ENCODE data around the gene VEGFC. TPM values are rescaled to one million over a fixed set of nuclear protein-coding genes. Genes with fewer than 3 reads are reported as not detected.

The VEGFC gene
- total RNA-seq, 1 donor from 2014 or later, result 0.67 TPM

DNA sequence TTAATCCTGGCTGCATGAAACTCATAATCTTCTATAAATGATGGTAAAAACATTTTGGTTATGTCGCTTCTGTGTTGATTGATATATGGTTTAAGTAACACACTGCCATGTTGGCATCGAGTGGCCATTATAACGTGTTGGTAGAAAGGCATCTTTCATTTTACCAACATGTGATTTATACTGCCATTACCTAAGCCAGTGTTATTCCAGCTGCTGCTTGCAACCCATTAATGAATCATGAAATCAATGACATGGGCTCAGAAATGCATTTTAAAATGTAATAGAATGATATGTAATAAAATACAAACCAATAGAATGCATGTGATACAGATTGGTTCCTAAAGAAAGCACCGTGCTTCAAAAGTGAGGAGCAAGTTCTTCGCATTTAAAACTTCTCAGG lies 102.0 kb downstream of the VEGFC start:
- Mint-ChIP-seq H3K4me1 (ENCODE audit: low read depth) (no peaks in the 10 kb centered on the region), H3K4me3 (ENCODE audit: low read depth) (no peak overlapping the region)

DNA sequence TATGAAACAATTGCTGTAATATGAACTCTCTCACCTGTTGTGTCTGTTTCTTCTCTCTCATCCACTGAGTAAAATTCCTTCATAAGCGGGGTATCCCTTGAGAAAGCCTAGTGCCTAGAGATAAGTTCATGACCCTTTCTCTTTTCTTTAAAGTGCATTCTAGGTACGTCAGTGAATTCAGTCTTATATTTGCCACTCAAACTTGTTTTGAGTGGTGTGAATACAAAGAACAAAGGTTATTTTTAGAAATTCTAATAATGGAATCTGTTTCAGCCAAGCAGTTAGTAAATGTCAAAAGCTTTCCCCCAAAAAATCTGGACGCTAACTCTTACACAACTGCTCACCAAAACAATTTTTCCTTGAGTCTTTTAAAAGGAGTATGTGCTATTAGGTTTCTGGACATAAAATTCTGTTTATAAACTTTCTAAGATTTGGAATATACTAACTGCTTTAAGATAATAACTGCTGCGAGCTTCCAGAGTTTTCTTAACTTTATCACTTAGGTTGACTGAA lies 112.0 kb downstream of the VEGFC start:
- Mint-ChIP-seq H3K4me1 (ENCODE audit: low read depth) (no peaks in the 10 kb centered on the region), H3K27ac (no peak overlapping the region), H3K27me3 (no peaks in the 10 kb centered on the region), H3K9me3 (ENCODE audit: low read depth) (peaks cover 6% of the 10 kb centered on the region), H3K4me3 (ENCODE audit: low read depth) (no peak overlapping the region), H3K36me3 (ENCODE audit: insufficient read depth) (peaks cover 1% of the 10 kb centered on the region)
- TF ChIP-seq, protein P1, sequence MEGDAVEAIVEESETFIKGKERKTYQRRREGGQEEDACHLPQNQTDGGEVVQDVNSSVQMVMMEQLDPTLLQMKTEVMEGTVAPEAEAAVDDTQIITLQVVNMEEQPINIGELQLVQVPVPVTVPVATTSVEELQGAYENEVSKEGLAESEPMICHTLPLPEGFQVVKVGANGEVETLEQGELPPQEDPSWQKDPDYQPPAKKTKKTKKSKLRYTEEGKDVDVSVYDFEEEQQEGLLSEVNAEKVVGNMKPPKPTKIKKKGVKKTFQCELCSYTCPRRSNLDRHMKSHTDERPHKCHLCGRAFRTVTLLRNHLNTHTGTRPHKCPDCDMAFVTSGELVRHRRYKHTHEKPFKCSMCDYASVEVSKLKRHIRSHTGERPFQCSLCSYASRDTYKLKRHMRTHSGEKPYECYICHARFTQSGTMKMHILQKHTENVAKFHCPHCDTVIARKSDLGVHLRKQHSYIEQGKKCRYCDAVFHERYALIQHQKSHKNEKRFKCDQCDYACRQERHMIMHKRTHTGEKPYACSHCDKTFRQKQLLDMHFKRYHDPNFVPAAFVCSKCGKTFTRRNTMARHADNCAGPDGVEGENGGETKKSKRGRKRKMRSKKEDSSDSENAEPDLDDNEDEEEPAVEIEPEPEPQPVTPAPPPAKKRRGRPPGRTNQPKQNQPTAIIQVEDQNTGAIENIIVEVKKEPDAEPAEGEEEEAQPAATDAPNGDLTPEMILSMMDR (IDR thresholded peaks at IDR 0.05; ENCODE audit: unreplicated experiment), result no peak
- no peak for DNase-seq (ENCODE audit: low spot score, unreplicated experiment)

More for the DNA sequence above, 102.0 kb downstream of the VEGFC start:
- no peaks in the 10 kb centered on the region for H3K27me3 Mint-ChIP-seq
- H3K9me3 Mint-ChIP-seq (ENCODE audit: low read depth), result no peaks in the 10 kb centered on the region
- H3K27ac Mint-ChIP-seq, result no peak overlapping the region
- no peak for DNase-seq (ENCODE audit: low spot score, unreplicated experiment)
- no peaks in the 10 kb centered on the region for H3K36me3 Mint-ChIP-seq (ENCODE audit: insufficient read depth)
- TF ChIP-seq, protein P1 (IDR thresholded peaks at IDR 0.05; ENCODE audit: unreplicated experiment), result no peak

DNA sequence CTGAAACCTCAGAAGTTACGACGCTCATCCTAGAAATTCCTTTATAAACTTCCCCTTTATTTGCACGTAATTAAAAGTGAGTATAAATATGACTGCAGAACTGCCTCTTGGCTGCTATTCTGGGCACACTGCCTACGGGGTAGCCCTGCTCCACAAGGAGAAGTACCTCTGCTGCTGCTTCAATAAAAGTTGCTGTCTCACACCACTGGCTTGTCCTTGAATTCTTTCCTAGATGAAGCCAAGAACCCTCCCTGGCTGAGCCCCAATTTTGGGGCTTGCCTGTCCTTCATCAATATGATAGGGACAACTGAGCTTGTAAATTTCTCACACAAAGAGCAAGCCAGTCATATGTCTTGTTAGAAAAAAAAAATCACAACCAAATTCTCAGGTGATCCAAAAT lies 115.8 kb downstream of the VEGFC start:
- no peaks in the 10 kb centered on the region for H3K27me3 Mint-ChIP-seq
- no peak overlapping the region for H3K4me3 Mint-ChIP-seq (ENCODE audit: low read depth)
- TF ChIP-seq, protein P1 (IDR thresholded peaks at IDR 0.05; ENCODE audit: unreplicated experiment), result no peak
- H3K27ac Mint-ChIP-seq, result no peak overlapping the region
- DNase-seq (ENCODE audit: low spot score, unreplicated experiment), result no peak
- no peaks in the 10 kb centered on the region for H3K4me1 Mint-ChIP-seq (ENCODE audit: low read depth)
- peaks cover 6% of the 10 kb centered on the region for H3K9me3 Mint-ChIP-seq (ENCODE audit: low read depth)
- H3K36me3 Mint-ChIP-seq (ENCODE audit: insufficient read depth), result peaks cover 1% of the 10 kb centered on the region

DNA sequence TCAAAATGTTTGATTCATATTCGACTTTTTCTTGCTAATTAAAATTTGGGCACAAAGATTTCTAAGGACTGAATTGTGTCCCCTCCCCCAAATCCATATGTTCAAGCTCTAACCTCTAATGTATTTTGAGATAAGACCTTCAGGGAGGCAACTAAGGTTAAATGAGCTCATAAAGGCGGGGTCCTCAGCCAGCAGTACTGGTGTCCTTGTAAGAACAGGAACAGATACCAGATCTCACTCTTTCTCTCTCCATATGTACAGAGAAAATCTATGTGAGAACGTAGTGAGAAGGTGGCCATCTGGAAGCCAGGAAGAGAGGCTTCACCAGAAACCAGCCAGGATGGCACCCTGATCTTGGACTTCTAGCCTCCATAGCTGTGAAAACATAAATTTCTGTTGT lies 116.9 kb downstream of the VEGFC start:
- TF ChIP-seq, protein P1 (IDR thresholded peaks at IDR 0.05; ENCODE audit: unreplicated experiment), result no peak
- Mint-ChIP-seq H3K27ac (no peak overlapping the region), H3K27me3 (no peaks in the 10 kb centered on the region), H3K4me3 (ENCODE audit: low read depth) (no peak overlapping the region), H3K4me1 (ENCODE audit: low read depth) (no peaks in the 10 kb centered on the region), H3K36me3 (ENCODE audit: insufficient read depth) (peaks cover 1% of the 10 kb centered on the region), H3K9me3 (ENCODE audit: low read depth) (peaks cover 6% of the 10 kb centered on the region)
- DNase-seq (ENCODE audit: low spot score, unreplicated experiment), result no peak

DNA sequence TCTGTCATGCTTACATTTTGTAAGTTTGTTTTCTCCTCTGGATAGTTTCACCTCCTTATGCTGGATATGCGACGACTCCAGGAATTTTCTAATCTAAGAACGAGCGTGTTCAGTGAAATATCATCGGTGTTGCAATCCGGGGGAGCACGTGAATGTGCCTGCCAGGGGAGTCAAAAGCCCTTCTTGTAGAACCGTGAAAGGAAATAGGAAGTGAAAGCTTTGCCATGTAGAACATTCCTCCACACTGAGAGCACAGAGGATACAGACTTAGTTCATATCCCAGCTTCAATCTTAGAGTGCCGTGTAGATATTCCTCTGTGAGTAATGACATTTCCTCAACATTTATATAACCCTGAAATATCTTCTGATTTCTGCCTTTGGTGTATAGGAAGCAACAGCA lies 121.2 kb downstream of the VEGFC start:
- Mint-ChIP-seq H3K4me1 (ENCODE audit: low read depth) (peaks cover 8% of the 10 kb centered on the region), H3K4me3 (ENCODE audit: low read depth) (no peak overlapping the region), H3K9me3 (ENCODE audit: low read depth) (no peaks in the 10 kb centered on the region), H3K36me3 (ENCODE audit: insufficient read depth) (no peaks in the 10 kb centered on the region), H3K27me3 (no peaks in the 10 kb centered on the region), H3K27ac (peak overlapping the region; percentile 20)
- no peak for DNase-seq (ENCODE audit: low spot score, unreplicated experiment)
- TF ChIP-seq, protein P1 (IDR thresholded peaks at IDR 0.05; ENCODE audit: unreplicated experiment), result no peak
